GM19324 (cell line): ENCODE results near the gene REXO5.

Experiments used
- ATAC-seq: cut with Tn5 transposase; IDR thresholded peaks from one replicate; pipeline ENCODE4 v1.9.1; 2021; ENCODE audit warnings: mild to moderate bottlenecking, moderate library complexity; ENCODE audit not compliant: unreplicated experiment, low FRiP score

Gene REXO5

DNA sequence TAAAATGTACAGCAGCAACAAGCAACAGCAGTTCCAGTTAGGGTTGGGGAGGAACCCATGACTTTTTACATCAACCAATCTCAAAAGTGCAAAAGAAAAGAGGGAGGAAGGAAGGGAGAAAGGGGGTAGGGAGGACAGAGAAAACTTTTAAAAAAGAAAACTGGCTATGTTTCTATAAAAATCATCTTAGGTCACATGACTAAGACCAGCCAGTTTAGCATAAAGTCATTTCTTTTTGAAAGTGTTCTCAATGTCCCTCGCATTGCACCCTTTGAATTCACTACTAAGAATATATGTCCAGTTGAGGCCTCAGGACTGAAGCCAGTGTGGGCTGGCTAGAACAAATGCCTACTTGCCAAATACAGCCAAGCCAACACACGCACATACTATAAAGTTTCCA is 64.9 kb downstream of the REXO5 start:
- no peak for ATAC-seq

- ATAC-seq: no peak
Observed at GRCh38 chr16:20871941-20872815, 65.9 kb downstream of the REXO5 start.

- ATAC-seq: no peak
Observed at GRCh38 chr16:20873331-20873730, 67.0 kb downstream of the REXO5 start.

DNA sequence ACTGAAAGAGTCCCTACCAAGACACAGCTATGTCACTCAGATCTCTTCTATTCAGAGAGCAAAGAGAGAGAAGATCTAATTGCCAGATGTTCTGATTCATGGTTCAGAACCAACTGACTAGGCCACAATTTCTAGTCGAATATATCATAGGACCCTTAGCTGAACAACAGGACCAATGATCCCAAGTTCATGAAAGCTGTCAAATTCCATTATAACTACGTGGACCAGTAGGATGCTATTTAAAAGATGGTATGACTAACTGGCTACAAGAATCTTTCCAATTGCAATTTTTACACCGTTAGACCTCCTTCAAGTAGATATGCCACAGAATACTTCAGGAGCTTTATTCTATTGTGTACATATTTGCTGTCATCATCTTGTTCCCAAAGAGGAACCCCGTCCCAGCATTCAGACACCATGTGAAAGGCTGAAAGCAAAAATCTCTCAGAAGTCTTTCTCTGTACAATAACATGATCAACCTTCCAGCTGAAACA is 67.8 kb downstream of the REXO5 start:
- ATAC-seq: no peak

GRCh38 chr16:20875355-20875650 is 69.0 kb downstream of the REXO5 start:
- ATAC-seq: no peak

- ATAC-seq: no peak
Observed at GRCh38 chr16:20878682-20879147, 72.4 kb downstream of the REXO5 start.

DNA sequence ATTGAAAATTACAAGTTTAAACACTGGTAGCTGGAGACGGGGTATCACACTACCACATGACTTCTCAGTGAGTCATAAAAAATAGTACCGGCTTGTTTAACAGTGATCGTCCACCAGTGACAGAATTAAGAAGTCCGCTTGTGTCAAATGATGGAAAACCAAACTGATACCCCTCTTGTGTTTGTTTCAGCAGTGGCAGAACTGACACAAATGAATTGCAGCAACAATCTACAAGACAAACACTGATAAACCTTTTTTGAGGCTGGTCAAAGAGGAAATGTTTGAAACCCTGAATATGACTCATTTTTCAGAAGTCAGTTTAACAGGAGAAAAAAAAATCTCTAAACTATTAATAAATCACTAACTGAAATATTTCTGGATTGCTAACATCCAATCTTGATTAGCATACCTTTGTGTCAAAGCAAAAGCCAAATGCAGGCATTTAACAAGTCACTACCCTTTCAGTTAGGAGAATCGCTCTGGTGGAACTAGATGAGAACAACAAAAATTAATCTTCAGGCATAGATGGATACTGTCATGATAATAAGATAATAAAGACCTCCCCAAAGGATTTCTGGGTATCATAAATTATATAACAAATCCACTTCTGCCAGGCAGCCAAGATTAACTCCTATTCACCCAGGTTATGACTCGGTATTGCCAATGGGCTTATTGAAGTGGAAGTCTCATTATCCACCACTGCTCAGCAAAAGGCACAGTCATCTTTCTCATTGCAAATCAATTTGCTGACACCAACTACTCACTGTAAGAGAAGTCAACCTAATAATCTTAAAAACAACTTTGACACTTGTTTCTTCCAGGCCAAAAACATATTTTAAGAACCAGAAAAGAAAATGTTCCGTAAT is 73.1 kb downstream of the REXO5 start:
- ATAC-seq: no peak

GRCh38 chr16:20880867-20881502 is 74.7 kb downstream of the REXO5 start:
- no peak for ATAC-seq

GRCh38 chr16:20881503-20881878 is 75.2 kb downstream of the REXO5 start:
- no peak for ATAC-seq

DNA sequence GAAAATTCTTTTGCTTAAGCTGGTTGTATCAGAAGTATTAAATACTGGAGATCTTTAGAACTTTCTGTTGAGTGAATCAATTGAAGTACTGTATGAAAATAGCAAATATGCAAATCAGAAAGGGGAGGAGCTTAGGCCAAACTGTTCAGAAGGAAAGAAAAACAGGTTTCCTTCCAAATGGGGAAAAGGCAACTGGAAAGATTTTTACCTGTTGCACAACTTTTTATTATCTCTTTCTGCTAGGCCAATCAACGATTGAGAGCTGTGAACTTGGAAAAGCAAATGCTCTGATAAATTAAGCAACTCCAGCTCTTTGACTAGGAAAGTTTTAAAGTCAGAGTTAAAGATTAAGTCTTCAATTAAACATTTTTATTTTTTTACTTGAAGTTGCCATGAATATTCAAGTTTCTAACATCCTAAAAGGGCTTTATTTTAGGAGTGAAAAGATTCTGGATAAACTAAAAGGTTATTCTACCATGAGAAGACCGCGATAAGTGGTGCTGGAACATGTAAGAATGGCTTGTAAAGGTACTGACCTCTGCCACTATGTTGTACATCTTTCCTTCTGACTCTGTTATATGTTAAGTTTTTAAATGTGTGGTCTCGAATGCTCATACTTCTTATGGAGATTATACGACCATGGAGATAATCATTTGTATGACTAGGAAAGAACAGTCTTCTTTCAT is 77.4 kb downstream of the REXO5 start:
- no peak for ATAC-seq

DNA sequence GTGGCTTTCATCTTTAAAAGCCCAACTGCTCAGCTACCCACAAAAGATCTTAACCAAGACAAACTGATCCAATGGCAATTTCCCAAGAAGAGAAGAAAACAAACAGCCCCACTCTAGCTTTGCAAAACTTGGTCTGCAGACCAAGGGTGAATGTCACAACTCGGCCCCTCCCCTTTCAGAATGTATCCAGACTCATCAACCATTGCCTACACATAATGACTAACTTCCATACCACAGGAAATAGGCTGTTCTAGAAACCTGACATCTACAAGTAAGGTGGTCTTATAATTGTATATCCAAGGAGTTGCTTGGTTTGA is 77.9 kb downstream of the REXO5 start:
- ATAC-seq: no peak

DNA sequence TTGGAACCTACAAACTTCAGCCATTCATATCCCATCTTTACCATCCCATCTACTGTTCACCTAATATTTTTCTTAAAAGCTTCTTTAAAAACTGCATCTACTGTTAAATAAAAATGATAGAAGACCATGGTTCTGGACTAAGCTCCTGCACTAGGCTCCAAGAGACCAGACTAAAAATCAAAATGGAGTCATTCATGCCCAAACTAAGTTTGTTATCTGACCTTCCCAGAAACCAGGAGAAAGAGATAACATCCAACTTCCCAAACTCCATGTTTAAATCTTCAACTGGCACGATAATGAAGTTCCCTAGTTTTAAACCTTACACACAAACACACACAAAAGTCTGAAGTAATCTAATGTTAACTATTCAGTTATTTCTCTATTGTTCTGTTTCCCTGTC is 80.0 kb downstream of the REXO5 start:
- ATAC-seq: no peak

DNA sequence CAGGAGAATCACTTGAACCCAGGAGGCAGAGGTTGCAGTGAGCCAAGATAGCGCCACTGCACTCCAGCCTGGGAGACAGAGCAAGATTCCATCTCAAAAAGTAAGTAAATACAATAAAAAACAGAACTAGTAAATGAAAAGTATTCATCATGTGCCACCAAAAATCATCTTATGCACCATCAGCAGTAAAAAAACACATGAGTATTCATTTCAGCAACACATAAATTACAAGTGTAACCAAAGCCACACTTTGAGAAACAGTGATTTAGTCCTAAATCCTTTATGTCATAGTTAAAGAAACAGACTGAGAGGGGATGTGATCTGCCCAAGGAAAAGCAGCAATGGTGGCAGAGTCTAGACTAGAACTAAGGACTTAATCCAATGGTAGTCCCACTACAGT is 80.9 kb downstream of the REXO5 start:
- ATAC-seq: no peak

GRCh38 chr16:20889625-20890275 is 83.4 kb downstream of the REXO5 start:
- ATAC-seq: no peak

GRCh38 chr16:20894388-20894787 is 88.1 kb downstream of the REXO5 start:
- ATAC-seq: no peak

DNA sequence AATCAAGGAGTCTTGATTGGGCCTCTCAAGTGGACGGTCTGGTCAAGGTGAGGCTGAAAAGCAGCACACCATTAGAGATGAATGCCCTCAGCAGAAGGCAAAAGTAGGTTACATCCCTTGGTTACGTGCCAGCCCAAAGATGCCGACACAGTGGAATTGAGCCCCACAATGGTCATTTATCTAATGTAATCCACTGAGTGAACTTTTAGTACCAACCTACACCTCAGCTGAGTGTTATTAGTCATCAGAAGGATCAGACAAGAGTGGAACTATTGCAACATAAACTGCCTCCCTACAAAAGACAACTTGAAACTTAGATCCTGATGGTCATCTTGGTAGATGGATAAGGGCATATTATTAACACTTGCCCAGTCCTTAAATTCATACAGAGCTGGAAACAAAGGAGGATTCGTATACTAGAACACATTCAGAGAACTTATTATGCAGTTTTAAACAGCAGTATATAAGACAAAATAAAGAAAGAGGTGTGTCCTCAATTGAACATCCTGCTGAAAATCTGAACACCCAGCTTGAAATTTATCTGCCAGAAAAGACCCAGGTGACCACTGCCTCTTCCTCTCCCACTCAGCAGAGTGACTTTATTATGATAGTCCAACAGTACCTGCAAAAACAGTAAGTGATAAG is 91.0 kb downstream of the REXO5 start:
- ATAC-seq: no peak

- no peak for ATAC-seq
Observed at GRCh38 chr16:20897922-20898321, 91.6 kb downstream of the REXO5 start.

- ATAC-seq: no peak
Observed at GRCh38 chr16:20899071-20899470, 92.7 kb downstream of the REXO5 start.
